ENCODE data around the gene POLR3GL.

The POLR3GL gene

DNA sequence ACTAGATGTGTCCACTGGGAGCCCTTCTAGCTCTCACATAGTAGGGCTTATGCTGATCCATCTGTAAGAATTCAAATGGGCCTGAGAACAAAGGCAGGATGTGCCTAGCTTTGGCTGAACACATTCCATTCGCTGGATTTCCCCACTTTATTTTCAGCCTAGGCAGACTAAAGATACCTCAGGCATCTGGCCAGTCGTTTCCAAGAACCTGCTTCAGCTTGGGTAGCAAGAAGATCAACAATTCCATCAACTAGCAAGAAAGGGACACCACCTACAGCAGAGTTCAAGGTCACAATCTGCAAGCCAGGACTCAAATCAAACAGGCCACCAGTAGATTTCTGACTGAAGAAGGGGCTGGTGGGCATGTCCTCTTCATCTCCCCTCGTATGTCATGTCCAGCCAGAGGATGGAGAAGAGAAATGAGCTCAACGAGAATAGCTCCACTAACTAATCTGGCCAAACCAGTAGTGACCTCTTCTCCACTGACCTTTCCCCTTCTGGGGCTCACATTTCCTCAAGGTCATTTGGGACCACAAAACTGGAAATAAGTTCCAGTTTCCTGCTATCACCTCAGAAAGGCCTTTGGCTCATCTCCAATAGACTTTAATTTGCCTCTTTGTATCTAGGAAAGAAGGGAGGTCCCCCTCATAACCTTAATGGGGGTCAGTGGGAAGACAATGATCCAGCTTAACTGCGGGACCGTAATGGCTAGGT is 17.7 kb downstream of the POLR3GL start:
- no peak for TF ChIP-seq EZH2 (IDR thresholded peaks at IDR 0.05; ENCODE audit: borderline replicate concordance, low read depth, low read length, severe bottlenecking)
- TF ChIP-seq CTCF (IDR thresholded peaks at IDR 0.05; ENCODE audit: borderline replicate concordance, extremely low read depth, low read length, poor library complexity, severe bottlenecking), result no peak
- Histone ChIP-seq H3K36me3 (ENCODE audit: insufficient read depth, low read length) (peaks cover 7% of the 10 kb centered on the region; the same call in 1 of the 2 replicates), H3K4me2 (ENCODE audit: insufficient read depth, low read length) (no peak overlapping the region), H3K9me3 (ENCODE audit: insufficient read depth, low read length, severe bottlenecking) (no peaks in the 10 kb centered on the region), H4K20me1 (ENCODE audit: insufficient read depth, low read length) (no peaks in the 10 kb centered on the region), H3K79me2 (ENCODE audit: insufficient read depth, low read length) (no peaks in the 10 kb centered on the region), H3K27ac (ENCODE audit: low read length) (no peak overlapping the region), H3K4me1 (ENCODE audit: insufficient read depth, low read length) (peaks cover 44% of the 10 kb centered on the region), H3K27me3 (ENCODE audit: insufficient read depth, low read length, poor library complexity) (no peaks in the 10 kb centered on the region), H3K9ac (ENCODE audit: low read depth, low read length) (no peak overlapping the region), H2AFZ (ENCODE audit: low read depth, low read length) (no peak overlapping the region), H3K4me3 (ENCODE audit: low read depth in 1 of 2, low read length in 2 of 2) (no peak overlapping the region)
- ATAC-seq (ENCODE audit: insufficient read depth, low read depth), result no peak
- DNase-seq, result no peak

DNA sequence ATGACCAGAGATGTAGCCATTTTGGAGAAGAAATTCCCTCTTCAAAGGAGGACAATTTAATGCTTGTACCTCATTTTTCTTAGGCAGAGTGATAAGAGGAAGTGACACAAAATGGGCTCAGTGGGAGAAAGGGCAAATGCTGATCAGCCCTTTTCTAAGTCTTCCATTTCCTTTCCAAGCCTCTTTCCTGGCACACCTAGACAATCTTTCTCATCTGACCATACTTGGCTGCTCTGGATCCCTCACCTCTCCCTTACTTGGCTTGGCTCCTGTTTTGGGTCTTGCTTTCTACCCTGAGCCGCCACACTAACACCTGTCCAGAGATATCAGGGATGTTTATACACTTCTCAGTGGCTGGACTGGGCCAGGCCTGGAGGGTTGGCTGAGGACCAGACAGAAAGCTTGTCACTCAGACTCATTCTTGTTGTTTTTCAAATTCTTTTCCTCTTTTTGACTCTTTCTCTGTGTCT is 18.8 kb downstream of the POLR3GL start:
- H3K9me3 ChIP-seq (ENCODE audit: insufficient read depth, low read length, severe bottlenecking), result no peaks in the 10 kb centered on the region
- no peak overlapping the region for H3K27ac ChIP-seq (ENCODE audit: low read length)
- TF ChIP-seq CTCF (IDR thresholded peaks at IDR 0.05; ENCODE audit: borderline replicate concordance, extremely low read depth, low read length, poor library complexity, severe bottlenecking) (no peak), EZH2 (IDR thresholded peaks at IDR 0.05; ENCODE audit: borderline replicate concordance, low read depth, low read length, severe bottlenecking) (no peak)
- no peak for DNase-seq
- H2AFZ ChIP-seq (ENCODE audit: low read depth, low read length), result no peak overlapping the region
- no peaks in the 10 kb centered on the region for H3K27me3 ChIP-seq (ENCODE audit: insufficient read depth, low read length, poor library complexity)
- H4K20me1 ChIP-seq (ENCODE audit: insufficient read depth, low read length), result no peaks in the 10 kb centered on the region
- peaks cover 33% of the 10 kb centered on the region for H3K4me1 ChIP-seq (ENCODE audit: insufficient read depth, low read length)
- no peak overlapping the region for H3K9ac ChIP-seq (ENCODE audit: low read depth, low read length)
- H3K79me2 ChIP-seq (ENCODE audit: insufficient read depth, low read length), result no peaks in the 10 kb centered on the region
- ATAC-seq (ENCODE audit: insufficient read depth, low read depth), result no peak
- peaks cover 3% of the 10 kb centered on the region; the same call in 1 of the 2 replicates for H3K36me3 ChIP-seq (ENCODE audit: insufficient read depth, low read length)
- H3K4me3 ChIP-seq (ENCODE audit: low read depth in 1 of 2, low read length in 2 of 2), result no peak overlapping the region
- no peak overlapping the region for H3K4me2 ChIP-seq (ENCODE audit: insufficient read depth, low read length)

- Histone ChIP-seq H2AFZ (ENCODE audit: low read depth, low read length) (no peak overlapping the region), H3K4me2 (ENCODE audit: insufficient read depth, low read length) (no peak overlapping the region)
These were observed 19.7 kb downstream of the POLR3GL start for GRCh38 chr1:145983960-145984830.

More at GRCh38 chr1:145983960-145984830, 19.7 kb downstream of the POLR3GL start:
- H3K4me3 ChIP-seq (ENCODE audit: low read depth in 1 of 2, low read length in 2 of 2), result no peak overlapping the region
- no peaks in the 10 kb centered on the region for H3K9me3 ChIP-seq (ENCODE audit: insufficient read depth, low read length, severe bottlenecking)
- H3K27me3 ChIP-seq (ENCODE audit: insufficient read depth, low read length, poor library complexity), result no peaks in the 10 kb centered on the region
- no peaks in the 10 kb centered on the region for H3K79me2 ChIP-seq (ENCODE audit: insufficient read depth, low read length)
- TF ChIP-seq CTCF (IDR thresholded peaks at IDR 0.05; ENCODE audit: borderline replicate concordance, extremely low read depth, low read length, poor library complexity, severe bottlenecking), result no peak
- no peak for TF ChIP-seq EZH2 (IDR thresholded peaks at IDR 0.05; ENCODE audit: borderline replicate concordance, low read depth, low read length, severe bottlenecking)
- DNase-seq (no peak), ATAC-seq (ENCODE audit: insufficient read depth, low read depth) (no peak)
- no peak overlapping the region for H3K27ac ChIP-seq (ENCODE audit: low read length)
- H4K20me1 ChIP-seq (ENCODE audit: insufficient read depth, low read length), result no peaks in the 10 kb centered on the region
- H3K36me3 ChIP-seq (ENCODE audit: insufficient read depth, low read length), result no peaks in the 10 kb centered on the region
- H3K9ac ChIP-seq (ENCODE audit: low read depth, low read length), result no peak overlapping the region
- H3K4me1 ChIP-seq (ENCODE audit: insufficient read depth, low read length), result peaks cover 23% of the 10 kb centered on the region
